Measurements from ENCODE around the gene MIS18A.
A peak's percentile ranks its signal among the peaks of the same experiment; 100 is the strongest.
"Not testable (repeated sequence)": the region's sequence is repeated elsewhere in the genome, so short reads cannot be mapped to it uniquely, and the experiment has no call there.

MIS18A gene

GRCh38 chr21:32278518-32279376, at the start of gene MIS18A:
Gene MIS18A (minus strand): TSS chr21:32279049. CDS start chr21:32279014, 35 bp downstream.
- DNase-seq, result peak; percentile 99

- no peak for DNase-seq
Measured at GRCh38 chr21:32328595-32328994, 49.7 kb upstream of the MIS18A start.

- no peak for DNase-seq
Measured at GRCh38 chr21:32325706-32326105, 46.9 kb upstream of the MIS18A start.

GRCh38 chr21:32322676-32323075, 43.8 kb upstream of the MIS18A start:
- no peak for DNase-seq

GRCh38 chr21:32322103-32322502, 43.3 kb upstream of the MIS18A start:
- no peak for DNase-seq

GRCh38 chr21:32321480-32321879, 42.6 kb upstream of the MIS18A start:
- no peak for DNase-seq

GRCh38 chr21:32320726-32321125, 41.9 kb upstream of the MIS18A start:
- DNase-seq, result no peak

- no peak for DNase-seq
Measured at GRCh38 chr21:32320059-32320458, 41.2 kb upstream of the MIS18A start.

- DNase-seq, result no peak
Measured at GRCh38 chr21:32319012-32319411, 40.2 kb upstream of the MIS18A start.

- no peak for DNase-seq
Measured at GRCh38 chr21:32317726-32318125, 38.9 kb upstream of the MIS18A start.

- no peak for DNase-seq
Measured at GRCh38 chr21:32316361-32317215, 37.7 kb upstream of the MIS18A start.

GRCh38 chr21:32315511-32316281, 36.8 kb upstream of the MIS18A start:
- no peak for DNase-seq

GRCh38 chr21:32314806-32315205, 36.0 kb upstream of the MIS18A start:
- DNase-seq, result no peak

- DNase-seq, result no peak
Measured at GRCh38 chr21:32312976-32313375, 34.1 kb upstream of the MIS18A start.

GRCh38 chr21:32312326-32312725, 33.5 kb upstream of the MIS18A start:
- no peak for DNase-seq

- DNase-seq, result no peak
Measured at GRCh38 chr21:32311621-32312020, 32.8 kb upstream of the MIS18A start.

GRCh38 chr21:32310976-32311375, 32.1 kb upstream of the MIS18A start:
- DNase-seq, result not testable (repeated sequence)

- no peak for DNase-seq
Measured at GRCh38 chr21:32309906-32310460, 31.1 kb upstream of the MIS18A start.

- DNase-seq, result no peak
Measured at GRCh38 chr21:32308696-32309095, 29.8 kb upstream of the MIS18A start.

- DNase-seq, result no peak
Measured at GRCh38 chr21:32307706-32308105, 28.9 kb upstream of the MIS18A start.

- DNase-seq, result no peak
Measured at GRCh38 chr21:32306021-32306780, 27.4 kb upstream of the MIS18A start.

GRCh38 chr21:32304998-32305397, 26.1 kb upstream of the MIS18A start:
- DNase-seq, result no peak

Measured in activated naive CD4-positive, alpha-beta T cell treated with Interleukin-2 at 50 U/mL for 16 hours (primary cell).